ENCODE measurements around the gene ANKRD44. TPM values are rescaled to one million over a fixed set of nuclear protein-coding genes. Genes with fewer than 3 reads are reported as not detected.

The ANKRD44 gene
- total and polyA plus RNA-seq, 4 experiments from 2014 or later = 51.5 to 248 (median 158) TPM

GRCh38 chr2:197116306-197116879, 194.2 kb downstream of the ANKRD44 start:
- Mint-ChIP-seq H3K36me3 (peaks cover 37 to 55% of the 10 kb centered on the region in 2 donors), H3K4me1 (peaks cover 24 to 44% (median 33%) of the 10 kb centered on the region in 4 donors), H3K27ac (peak overlapping the region; percentile 36 to 86 (median 75)), H3K27me3 (no peaks in the 10 kb centered on the region), H3K9me3 (peaks cover 0 to 2% (median 0%) of the 10 kb centered on the region in 8 donors), H3K4me3 (no peak overlapping the region)
- H3K4me1 ChIP-seq (ENCODE audit: insufficient read depth, low read length) = peaks cover 10% of the 10 kb centered on the region
- no peaks in the 10 kb centered on the region for H3K9me3 ChIP-seq (ENCODE audit: control insufficient read depth in 1 of 2, low read length in 2 of 2)
- no peaks in the 10 kb centered on the region for H3K27me3 ChIP-seq (ENCODE audit: insufficient read depth, low read length)
- peaks cover 31% of the 10 kb centered on the region for H3K36me3 ChIP-seq (ENCODE audit: insufficient read depth, low read length)
- CTCF ChIA-PET (ENCODE audit: partially characterized antibody) = interaction anchor here (1.3 to 8.9 kb wide), 7 partner anchors 11 to 273 kb away, joined by 3 to 168 read pairs (median 10); partner anchors contain the start of gene ANKRD44
- H3K27ac ChIP-seq (ENCODE audit: low read depth, low read length) = no peak overlapping the region
- H3K4me3 ChIP-seq (ENCODE audit: low read length in 2 of 2) = no peak overlapping the region
- no peak for DNase-seq
- POLR2A ChIA-PET (ENCODE audit: partially characterized antibody) = no interaction called here
- intact Hi-C loops (cut with micrococcal nuclease) = loop anchor here (2.0 kb wide), 1 partner anchor 14 kb away; no protein-coding TSS in a partner anchor

- H3K27ac Mint-ChIP-seq = peak overlapping the region; percentile 9 to 87 (median 43)
- H3K36me3 Mint-ChIP-seq = peaks cover 31 to 54% of the 10 kb centered on the region in 2 donors
- H3K4me3 Mint-ChIP-seq = no peak overlapping the region
- H3K27ac ChIP-seq (ENCODE audit: low read depth, low read length) = no peak overlapping the region
- intact Hi-C loops (cut with micrococcal nuclease) = no loop called here
- H3K4me1 Mint-ChIP-seq = peaks cover 19 to 37% (median 28%) of the 10 kb centered on the region in 4 donors
- no peak for DNase-seq
- CTCF ChIA-PET (ENCODE audit: partially characterized antibody) = interaction anchor here (1.0 to 8.9 kb wide), 11 partner anchors 13 to 274 kb away, joined by 3 to 168 read pairs (median 27); partner anchors contain the start of gene ANKRD44
- H3K4me3 ChIP-seq (ENCODE audit: low read length in 2 of 2) = no peak overlapping the region
- H3K36me3 ChIP-seq (ENCODE audit: insufficient read depth, low read length) = peaks cover 25% of the 10 kb centered on the region
- no peaks in the 10 kb centered on the region for H3K9me3 ChIP-seq (ENCODE audit: control insufficient read depth in 1 of 2, low read length in 2 of 2)
- H3K9me3 Mint-ChIP-seq = peaks cover 0 to 2% (median 0%) of the 10 kb centered on the region in 8 donors
- POLR2A ChIA-PET (ENCODE audit: partially characterized antibody) = interaction anchor here (3.4 kb wide), 1 partner anchor 194 kb away, joined by 13 read pairs; the partner anchor contains the start of gene ANKRD44
- peaks cover 4% of the 10 kb centered on the region for H3K4me1 ChIP-seq (ENCODE audit: insufficient read depth, low read length)
- H3K27me3 Mint-ChIP-seq = no peaks in the 10 kb centered on the region
- H3K27me3 ChIP-seq (ENCODE audit: insufficient read depth, low read length) = no peaks in the 10 kb centered on the region
These were observed 195.3 kb downstream of the ANKRD44 start for GRCh38 chr2:197115325-197115724.

- intact Hi-C loops (cut with micrococcal nuclease) = loop anchor here (1.0 to 5.0 kb wide), 6 partner anchors 34 to 265 kb away; partner anchors contain the start of gene ANKRD44
- peaks cover 13 to 49% of the 10 kb centered on the region in 2 donors for H3K36me3 Mint-ChIP-seq
- H3K4me3 Mint-ChIP-seq = no peak overlapping the region
These were observed 197.3 kb downstream of the ANKRD44 start for GRCh38 chr2:197113275-197113711.

GRCh38 chr2:197109326-197109725, 201.3 kb downstream of the ANKRD44 start:
- Histone ChIP-seq H3K4me1 (ENCODE audit: insufficient read depth, low read length) (peaks cover 4% of the 10 kb centered on the region), H3K36me3 (ENCODE audit: insufficient read depth, low read length) (peaks cover 33% of the 10 kb centered on the region), H3K4me3 (ENCODE audit: low read length in 2 of 2) (no peak overlapping the region), H3K9me3 (ENCODE audit: control insufficient read depth in 1 of 2, low read length in 2 of 2) (no peaks in the 10 kb centered on the region), H3K27ac (ENCODE audit: low read depth, low read length) (no peak overlapping the region), H3K27me3 (ENCODE audit: insufficient read depth, low read length) (no peaks in the 10 kb centered on the region)
- Mint-ChIP-seq H3K4me3 (no peak overlapping the region), H3K27me3 (no peaks in the 10 kb centered on the region), H3K27ac (no peak overlapping the region), H3K9me3 (peaks cover 0 to 3% (median 0%) of the 10 kb centered on the region in 8 donors), H3K36me3 (peaks cover 4 to 62% of the 10 kb centered on the region in 2 donors), H3K4me1 (peaks cover 5 to 10% (median 8%) of the 10 kb centered on the region in 4 donors)
- ChIA-PET POLR2A (ENCODE audit: partially characterized antibody) (no interaction called here), CTCF (ENCODE audit: partially characterized antibody) (interaction anchor here (0.6 to 3.0 kb wide), 3 partner anchors 30 to 200 kb away, joined by 3 to 14 read pairs (median 3); no protein-coding TSS in a partner anchor)
- no peak for DNase-seq
- intact Hi-C loops (cut with micrococcal nuclease) = no loop called here

More at GRCh38 chr2:197113275-197113711, 197.3 kb downstream of the ANKRD44 start:
- Histone ChIP-seq H3K9me3 (ENCODE audit: control insufficient read depth in 1 of 2, low read length in 2 of 2) (no peaks in the 10 kb centered on the region), H3K4me3 (ENCODE audit: low read length in 2 of 2) (no peak overlapping the region), H3K36me3 (ENCODE audit: insufficient read depth, low read length) (peaks cover 27% of the 10 kb centered on the region), H3K27me3 (ENCODE audit: insufficient read depth, low read length) (no peaks in the 10 kb centered on the region), H3K27ac (ENCODE audit: low read depth, low read length) (no peak overlapping the region), H3K4me1 (ENCODE audit: insufficient read depth, low read length) (peaks cover 4% of the 10 kb centered on the region)
- ChIA-PET CTCF (ENCODE audit: partially characterized antibody) (interaction anchor here (0.6 to 8.9 kb wide), 83 partner anchors 8 to 598 kb away, joined by 3 to 168 read pairs (median 5); partner anchors contain the start of gene ANKRD44), POLR2A (ENCODE audit: partially characterized antibody) (interaction anchor here (0.9 to 3.4 kb wide), 10 partner anchors 10 to 387 kb away, joined by 3 to 13 read pairs (median 6); partner anchors contain the start of genes ANKRD44, HSPD1 and HSPE1)
- H3K9me3 Mint-ChIP-seq = peaks cover 0 to 2% (median 0%) of the 10 kb centered on the region in 8 donors
- peaks cover 16 to 31% (median 24%) of the 10 kb centered on the region in 4 donors for H3K4me1 Mint-ChIP-seq
- peak overlapping the region; percentile 30 to 91 (median 75) for H3K27ac Mint-ChIP-seq
- peak in 4 of 5 donors; percentile 38 to 49 (median 44) for DNase-seq
- H3K27me3 Mint-ChIP-seq = no peaks in the 10 kb centered on the region

- ChIA-PET CTCF (ENCODE audit: partially characterized antibody) (interaction anchor here (1.4 to 3.0 kb wide), 2 partner anchors 60 to 201 kb away, joined by 3 to 14 read pairs; no protein-coding TSS in a partner anchor), POLR2A (ENCODE audit: partially characterized antibody) (no interaction called here)
- no peaks in the 10 kb centered on the region for H3K9me3 ChIP-seq (ENCODE audit: control insufficient read depth in 1 of 2, low read length in 2 of 2)
- Mint-ChIP-seq H3K27ac (peak overlapping the region in 2 of 7 donors; percentile 35 to 36), H3K36me3 (peaks cover 5 to 65% of the 10 kb centered on the region in 2 donors), H3K9me3 (peaks cover 0 to 3% (median 0%) of the 10 kb centered on the region in 8 donors), H3K4me1 (peaks cover 4 to 8% (median 6%) of the 10 kb centered on the region in 4 donors), H3K27me3 (no peaks in the 10 kb centered on the region), H3K4me3 (no peak overlapping the region)
- intact Hi-C loops (cut with micrococcal nuclease) = no loop called here
- H3K27me3 ChIP-seq (ENCODE audit: insufficient read depth, low read length) = no peaks in the 10 kb centered on the region
- H3K36me3 ChIP-seq (ENCODE audit: insufficient read depth, low read length) = peaks cover 33% of the 10 kb centered on the region
- no peak overlapping the region for H3K27ac ChIP-seq (ENCODE audit: low read depth, low read length)
- H3K4me3 ChIP-seq (ENCODE audit: low read length in 2 of 2) = no peak overlapping the region
- peaks cover 3% of the 10 kb centered on the region for H3K4me1 ChIP-seq (ENCODE audit: insufficient read depth, low read length)
- no peak for DNase-seq
These were observed 201.8 kb downstream of the ANKRD44 start for GRCh38 chr2:197108758-197109157.

GRCh38 chr2:197107291-197108269, 203.0 kb downstream of the ANKRD44 start:
- no peaks in the 10 kb centered on the region for H3K27me3 Mint-ChIP-seq
- H3K4me3 Mint-ChIP-seq = no peak overlapping the region
- H3K27me3 ChIP-seq (ENCODE audit: insufficient read depth, low read length) = no peaks in the 10 kb centered on the region
- intact Hi-C loops (cut with micrococcal nuclease) = no loop called here
- ChIA-PET CTCF (ENCODE audit: partially characterized antibody) (interaction anchor here (0.9 to 3.0 kb wide), 3 partner anchors 61 to 228 kb away, joined by 3 to 14 read pairs (median 6); no protein-coding TSS in a partner anchor), POLR2A (ENCODE audit: partially characterized antibody) (interaction anchor here (1.6 kb wide), 1 partner anchor 18 kb away, joined by 3 read pairs; no protein-coding TSS in a partner anchor)
- H3K27ac ChIP-seq (ENCODE audit: low read depth, low read length) = no peak overlapping the region
- peaks cover 33% of the 10 kb centered on the region for H3K36me3 ChIP-seq (ENCODE audit: insufficient read depth, low read length)
- peak overlapping the region in 5 of 7 donors; percentile 17 to 82 (median 35) for H3K27ac Mint-ChIP-seq
- peaks cover 0 to 3% (median 0%) of the 10 kb centered on the region in 8 donors for H3K9me3 Mint-ChIP-seq
- H3K4me1 ChIP-seq (ENCODE audit: insufficient read depth, low read length) = no peaks in the 10 kb centered on the region
- peaks cover 2 to 5% (median 3%) of the 10 kb centered on the region in 4 donors for H3K4me1 Mint-ChIP-seq
- DNase-seq = no peak
- peaks cover 11 to 67% of the 10 kb centered on the region in 2 donors for H3K36me3 Mint-ChIP-seq
- H3K4me3 ChIP-seq (ENCODE audit: low read length in 2 of 2) = no peak overlapping the region
- H3K9me3 ChIP-seq (ENCODE audit: control insufficient read depth in 1 of 2, low read length in 2 of 2) = no peaks in the 10 kb centered on the region

All from CD4-positive, alpha-beta memory T cell (primary cell).